Measurements from ENCODE around the gene RTN4.

DNA sequence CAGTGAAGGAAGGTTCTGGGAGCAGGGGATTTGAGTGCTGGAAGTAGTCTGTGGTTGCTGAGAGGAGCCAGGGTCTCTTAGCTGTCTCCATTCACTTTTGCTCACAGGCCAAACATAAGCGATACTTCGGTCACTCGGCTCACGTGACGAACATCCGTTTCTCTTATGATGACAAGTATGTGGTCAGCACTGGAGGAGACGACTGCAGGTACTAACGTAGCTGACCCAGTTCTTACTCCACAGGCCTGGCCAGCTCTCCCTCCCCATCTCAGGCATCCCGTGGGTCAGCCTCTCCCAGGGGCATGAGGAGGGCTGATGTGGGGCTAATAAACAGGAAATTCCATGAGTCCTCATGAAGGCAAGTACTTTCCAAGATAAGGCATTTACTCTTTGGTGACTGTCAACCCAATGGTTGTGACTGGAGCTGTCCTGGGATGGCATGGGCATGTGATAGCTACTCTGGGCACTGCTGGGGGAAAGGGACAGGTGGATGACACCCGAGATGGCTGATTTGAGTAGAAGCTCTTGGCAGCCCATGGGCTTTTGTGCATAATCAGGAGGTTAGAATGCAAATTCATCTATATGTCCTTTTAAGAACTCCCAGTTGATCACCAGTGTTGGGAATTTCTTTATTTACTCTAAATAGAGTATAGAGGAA lies 81.6 kb downstream of the RTN4 start:
- TF ChIP-seq, protein P1, sequence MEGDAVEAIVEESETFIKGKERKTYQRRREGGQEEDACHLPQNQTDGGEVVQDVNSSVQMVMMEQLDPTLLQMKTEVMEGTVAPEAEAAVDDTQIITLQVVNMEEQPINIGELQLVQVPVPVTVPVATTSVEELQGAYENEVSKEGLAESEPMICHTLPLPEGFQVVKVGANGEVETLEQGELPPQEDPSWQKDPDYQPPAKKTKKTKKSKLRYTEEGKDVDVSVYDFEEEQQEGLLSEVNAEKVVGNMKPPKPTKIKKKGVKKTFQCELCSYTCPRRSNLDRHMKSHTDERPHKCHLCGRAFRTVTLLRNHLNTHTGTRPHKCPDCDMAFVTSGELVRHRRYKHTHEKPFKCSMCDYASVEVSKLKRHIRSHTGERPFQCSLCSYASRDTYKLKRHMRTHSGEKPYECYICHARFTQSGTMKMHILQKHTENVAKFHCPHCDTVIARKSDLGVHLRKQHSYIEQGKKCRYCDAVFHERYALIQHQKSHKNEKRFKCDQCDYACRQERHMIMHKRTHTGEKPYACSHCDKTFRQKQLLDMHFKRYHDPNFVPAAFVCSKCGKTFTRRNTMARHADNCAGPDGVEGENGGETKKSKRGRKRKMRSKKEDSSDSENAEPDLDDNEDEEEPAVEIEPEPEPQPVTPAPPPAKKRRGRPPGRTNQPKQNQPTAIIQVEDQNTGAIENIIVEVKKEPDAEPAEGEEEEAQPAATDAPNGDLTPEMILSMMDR (IDR thresholded peaks at IDR 0.05): no peak
- no peak for TF ChIP-seq POLR2A (IDR thresholded peaks at IDR 0.05)

Measured in prostate gland (tissue), 2 donors.